NCI-H510A treated with DMSO at 0.1 percent for 48 hours (cell line): ENCODE data around the gene NUDCD3.
A peak's percentile ranks its signal among the peaks of the same experiment; 100 is the strongest.

ENCODE experiments used
- DNase-seq: peaks from one replicate; lab custom pipeline; 2025; lab: John Stamatoyannopoulos, UW

NUDCD3 gene

DNA sequence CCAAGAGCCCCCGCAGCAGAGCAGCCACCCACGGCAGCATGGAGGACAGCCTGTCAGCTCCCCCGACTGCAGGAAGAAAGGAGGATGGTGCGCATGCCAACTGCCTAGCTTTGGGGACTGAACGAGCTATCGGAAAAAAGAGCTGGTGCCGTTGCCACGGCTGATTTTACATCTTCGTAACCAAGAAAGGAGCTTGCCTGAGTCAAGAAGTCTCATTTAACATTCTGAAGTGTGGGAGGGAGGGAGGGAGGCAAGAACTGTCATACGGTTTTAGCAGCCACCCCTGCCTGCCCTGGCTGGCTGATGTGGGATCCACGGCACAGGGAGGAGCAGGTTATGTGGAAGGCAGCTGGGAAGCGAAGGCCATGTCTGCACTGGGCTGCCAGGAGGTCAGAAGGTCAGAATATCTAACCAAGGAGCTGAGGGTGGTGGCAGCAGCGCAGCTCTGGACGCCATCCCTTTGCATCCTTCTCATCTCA lies 90.4 kb downstream of the NUDCD3 start:
- no peak for DNase-seq

GRCh38 chr7:44398953-44399574 lies 91.4 kb downstream of the NUDCD3 start:
- peak; percentile 44 for DNase-seq

GRCh38 chr7:44398511-44398911 lies 91.9 kb downstream of the NUDCD3 start:
- DNase-seq, result peak; percentile 9

GRCh38 chr7:44396931-44397545 lies 93.4 kb downstream of the NUDCD3 start:
- DNase-seq, result peak; percentile 18

DNA sequence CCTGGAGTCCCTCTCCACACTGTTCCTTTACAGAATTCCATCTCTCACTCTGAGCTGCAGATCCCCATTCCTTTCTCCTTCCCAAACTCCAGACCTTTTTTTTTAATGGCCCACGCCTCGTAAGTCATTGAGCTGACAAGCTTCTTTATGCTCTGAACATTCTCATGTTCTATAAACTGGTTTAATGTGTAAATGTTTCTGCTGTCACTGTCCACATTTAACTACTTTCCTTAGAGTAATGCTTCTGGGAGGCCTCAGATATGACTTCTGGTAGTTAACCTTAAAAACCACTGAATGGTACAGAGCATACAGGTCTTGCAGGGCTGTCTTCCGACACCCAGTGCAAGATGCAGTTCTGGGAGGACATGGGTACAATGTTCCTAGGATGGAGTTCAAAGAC lies 94.0 kb downstream of the NUDCD3 start:
- peak; percentile 23 for DNase-seq

- peak; percentile 91 for DNase-seq
Observed at GRCh38 chr7:44395067-44395466, 95.4 kb downstream of the NUDCD3 start.

DNA sequence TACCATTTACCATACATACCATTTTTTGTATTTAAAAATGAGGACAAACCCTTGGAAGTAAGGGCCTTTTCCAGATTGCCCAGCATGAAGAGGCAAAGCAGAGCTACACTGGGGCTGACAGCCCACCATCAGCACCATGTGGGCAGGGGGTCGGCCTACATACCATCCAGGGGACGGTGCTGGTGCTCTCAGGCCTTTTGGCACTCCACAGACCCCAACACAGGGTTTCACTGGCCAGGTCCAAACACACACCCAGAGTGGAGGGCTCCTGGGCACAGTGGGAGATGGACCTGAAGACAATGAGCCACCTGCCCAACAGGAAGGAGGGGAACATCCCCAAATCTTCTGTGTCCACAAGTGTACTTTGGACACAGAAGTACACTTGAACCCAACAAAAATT lies 95.8 kb downstream of the NUDCD3 start:
- DNase-seq, result no peak

DNA sequence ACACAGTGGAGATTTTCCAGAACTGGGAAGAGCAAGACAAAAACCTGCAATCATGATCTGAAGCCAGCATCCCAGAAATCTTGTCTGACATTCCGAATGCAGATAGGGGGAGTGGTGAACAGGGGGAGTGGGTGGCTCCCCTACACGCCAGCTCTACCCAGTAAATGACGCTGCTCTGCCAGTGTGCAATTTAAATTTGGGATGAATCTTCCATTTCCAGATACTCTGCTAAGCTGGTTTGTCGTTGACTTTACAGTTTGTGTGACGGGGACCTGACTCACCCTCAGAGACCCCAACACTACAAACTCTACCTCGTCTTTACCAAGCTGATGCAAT lies 96.4 kb downstream of the NUDCD3 start:
- DNase-seq, result no peak

- DNase-seq, result no peak
Observed at GRCh38 chr7:44393238-44394111, 97.0 kb downstream of the NUDCD3 start.

DNA sequence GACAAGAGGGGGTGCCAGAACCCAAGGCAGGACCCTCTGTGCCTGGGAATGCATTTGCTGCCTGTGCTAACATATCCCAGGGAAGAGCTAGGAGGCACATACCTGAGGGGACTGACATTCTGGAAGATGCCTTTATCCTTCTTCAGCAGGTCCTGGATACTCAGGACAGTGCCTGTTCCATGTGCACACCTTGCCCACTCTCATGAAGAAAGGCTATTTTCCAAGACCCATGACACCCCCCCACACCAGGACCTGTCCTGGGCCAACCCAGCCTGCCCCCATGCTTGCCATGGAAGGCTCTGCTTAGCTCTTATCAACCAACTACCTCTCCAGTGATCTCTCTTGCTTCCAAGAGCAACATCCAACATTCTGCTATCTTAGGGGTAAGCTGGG lies 97.8 kb downstream of the NUDCD3 start:
- DNase-seq, result no peak

- peak; percentile 58 for DNase-seq
Observed at GRCh38 chr7:44391746-44392617, 98.5 kb downstream of the NUDCD3 start.

DNA sequence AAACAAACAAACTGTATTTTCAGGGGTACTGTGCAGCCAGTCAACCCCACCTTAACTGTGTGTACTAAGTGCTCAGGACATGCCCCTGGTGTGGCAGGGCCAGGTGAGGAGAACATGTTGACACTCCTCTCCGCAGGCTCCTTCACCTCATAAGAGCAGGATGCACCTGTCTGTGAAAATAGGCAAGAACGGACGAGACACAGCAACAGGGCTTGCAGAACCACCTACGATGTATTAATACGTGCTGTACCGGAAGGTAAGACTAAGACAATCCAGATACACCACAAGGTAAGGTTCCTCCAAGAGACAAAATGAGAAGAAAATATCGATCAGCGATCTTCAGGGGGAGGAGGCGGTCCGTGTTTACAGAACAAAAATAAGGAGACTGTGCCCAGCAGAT lies 99.3 kb downstream of the NUDCD3 start:
- peak; percentile 93 for DNase-seq

DNA sequence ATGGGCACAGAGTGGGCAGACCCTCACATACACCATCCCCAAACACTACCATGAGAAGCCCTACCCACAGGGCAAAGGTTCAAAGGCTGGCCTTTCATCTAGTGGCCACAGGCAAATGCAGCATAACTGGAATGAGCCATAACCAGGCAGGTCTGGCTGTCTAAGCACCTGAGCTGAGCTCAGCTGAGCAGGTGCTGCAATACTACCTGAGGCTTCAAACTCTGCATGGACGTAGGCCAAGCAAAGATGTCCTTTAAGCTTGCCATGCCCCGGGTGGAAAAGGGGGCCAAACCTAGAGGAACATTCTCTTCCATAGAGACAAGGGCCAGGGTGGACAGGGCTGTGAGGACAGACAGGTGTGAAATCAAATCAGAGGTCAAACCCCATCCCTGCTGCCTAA lies 99.8 kb downstream of the NUDCD3 start:
- DNase-seq, result peak; percentile 78

- DNase-seq, result no peak
Observed at GRCh38 chr7:44388089-44388970, 102.1 kb downstream of the NUDCD3 start.

DNA sequence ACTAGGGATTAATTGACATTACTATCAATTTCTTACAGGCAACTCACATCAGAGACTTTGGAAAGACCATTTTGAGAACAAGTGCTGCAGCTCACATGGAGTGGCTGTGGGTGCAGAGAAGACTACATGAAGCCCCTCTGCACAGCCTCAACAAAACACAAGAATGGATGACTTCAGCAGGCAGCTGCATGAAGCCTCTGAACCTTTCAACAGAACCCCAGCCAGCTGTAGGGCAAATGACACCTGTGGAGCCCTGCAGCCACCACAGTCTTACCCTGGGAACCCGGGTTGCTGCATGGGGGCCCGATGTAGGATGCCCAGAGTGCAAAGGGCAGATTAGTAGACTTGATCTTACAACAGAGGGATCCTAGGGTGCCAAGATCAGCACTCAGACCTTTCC lies 103.1 kb downstream of the NUDCD3 start:
- DNase-seq, result no peak

GRCh38 chr7:44386139-44386913 lies 104.1 kb downstream of the NUDCD3 start:
- DNase-seq, result no peak

DNA sequence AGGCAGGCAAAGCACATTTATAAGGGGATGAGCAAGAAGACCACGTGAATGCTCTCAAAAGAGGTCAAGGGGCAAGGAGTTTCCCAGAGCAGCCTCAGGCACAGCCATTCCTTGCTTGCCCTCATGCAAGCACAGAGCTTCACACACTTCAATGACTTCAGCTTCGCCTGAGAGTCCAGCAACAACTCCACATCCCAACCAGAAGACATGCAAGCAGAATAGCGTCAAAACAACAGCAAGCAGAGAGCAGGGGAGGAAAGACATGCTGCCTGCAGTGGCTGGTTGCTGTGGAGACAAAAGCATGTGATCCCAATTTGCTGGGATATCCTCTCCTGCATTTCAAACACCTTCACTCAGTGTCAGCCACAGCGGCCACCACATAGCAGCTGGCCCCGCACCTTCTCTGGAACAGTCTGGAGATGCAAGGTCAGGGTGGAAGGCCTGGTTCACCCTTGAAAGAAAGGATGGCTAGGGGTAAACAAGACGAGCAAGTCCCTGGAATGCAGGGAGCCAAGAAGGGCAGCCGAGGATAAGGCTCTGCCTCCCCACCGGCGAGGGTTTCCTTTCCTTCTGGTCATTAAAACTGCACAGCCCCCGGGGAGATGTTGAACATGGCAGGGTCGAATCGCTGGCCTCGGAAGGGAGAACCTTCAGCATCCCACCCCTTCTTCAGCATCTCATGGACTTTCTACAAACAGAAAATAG lies 104.9 kb downstream of the NUDCD3 start:
- no peak for DNase-seq

DNA sequence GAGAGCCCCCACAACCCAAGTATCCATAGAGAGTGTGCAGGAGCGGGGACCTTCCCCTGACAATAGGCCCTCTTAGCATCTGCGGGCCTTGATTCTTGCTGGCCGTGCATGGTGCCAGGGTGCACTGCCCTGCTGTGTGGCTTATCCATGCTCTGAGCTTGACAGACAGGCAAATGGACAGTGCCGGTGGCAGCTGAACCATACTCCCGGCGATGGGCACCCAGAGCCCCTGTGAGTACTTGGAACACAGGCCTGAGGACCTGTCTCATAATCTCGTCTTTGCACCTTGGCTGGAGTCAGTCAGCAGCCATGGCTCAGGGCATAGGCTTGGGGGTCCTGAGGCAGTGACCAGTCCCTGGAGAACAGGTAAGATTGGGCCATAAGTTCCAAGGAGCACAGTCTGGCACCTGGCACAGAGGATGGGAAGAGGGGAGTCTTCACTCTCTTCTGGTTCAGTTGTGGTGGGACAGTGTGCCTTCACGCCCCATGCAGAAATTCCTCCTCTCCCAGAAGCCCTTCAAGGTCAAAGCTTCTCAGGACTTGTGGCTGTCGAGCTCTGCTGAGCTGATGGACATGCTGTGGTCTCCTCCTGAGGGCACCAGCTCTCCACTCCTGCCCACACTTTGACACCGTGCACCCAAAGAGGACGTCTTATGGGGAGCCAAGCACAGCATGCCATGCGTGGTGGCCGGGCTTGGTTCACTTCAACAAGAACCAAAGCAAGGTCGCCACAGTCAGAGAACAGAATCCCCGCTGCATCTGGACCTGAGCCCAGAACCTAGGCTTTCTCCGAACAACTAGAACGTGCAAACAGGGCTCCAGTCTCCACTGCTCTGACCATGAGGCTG lies 105.6 kb downstream of the NUDCD3 start:
- no peak for DNase-seq

GRCh38 chr7:44383566-44383965 lies 106.9 kb downstream of the NUDCD3 start:
- no peak for DNase-seq
